ENCODE results near the gene GLT1D1. TPM values are rescaled to one million over a fixed set of nuclear protein-coding genes. Genes with fewer than 3 reads are reported as not detected.
A peak's percentile ranks its signal among the peaks of the same experiment; 100 is the strongest.

GLT1D1 gene
- total and polyA plus RNA-seq, 2 of the 8 experiments (the other 6 are each of a cell fraction or from before 2014, with no cell fraction given), result 1.5 to 3.6 TPM

- Histone ChIP-seq H3K18ac (ENCODE audit: extremely low read depth, low read length) (no peak overlapping the region), H3K9ac (replicated peaks in 1 of 4; ENCODE audit: extremely low read depth in 1 of 4, low read depth in 3 of 4, low read length in 3 of 4) (no peak overlapping the region), H3K23me2 (ENCODE audit: low read depth, low read length) (peaks cover 9% of the 10 kb centered on the region; the same call in 1 of the 2 replicates), H3K4me1 (replicated peaks in 1 of 4; ENCODE audit: control insufficient read depth in 3 of 4, insufficient read depth in 4 of 4, low read length in 3 of 4) (peaks cover 7 to 30% (median 12%) of the 10 kb centered on the region in 4 experiments), H4K5ac (ENCODE audit: insufficient read length, low read depth, low read length) (no peak overlapping the region), H3K27me3 (replicated peaks in 1 of 4; ENCODE audit: control insufficient read depth in 3 of 4, extremely low read depth in 1 of 4, insufficient read depth in 3 of 4, low read length in 3 of 4) (no peaks in the 10 kb centered on the region), H4K8ac (ENCODE audit: extremely low read depth, insufficient read depth, low read length) (no peak overlapping the region), H3K79me1 (ENCODE audit: low read depth, low read length) (peaks cover 11% of the 10 kb centered on the region), H2BK5ac (ENCODE audit: low read depth, low read length) (peak overlapping the region; percentile 35; the same call in 1 of the 2 replicates), H3K14ac (ENCODE audit: insufficient read length) (no peak overlapping the region), H3K56ac (replicated peaks; ENCODE audit: insufficient read length, low read depth, low read length) (no peak overlapping the region), H2BK12ac (ENCODE audit: low read depth, low read length) (no peak overlapping the region), H3K27ac (ENCODE audit: low read depth, low read length) (no peak overlapping the region), H3K23ac (ENCODE audit: insufficient read length) (no peak overlapping the region), H2AK5ac (ENCODE audit: low read depth, low read length) (0 out of 2 replicates have a peak overlapping the region, but pooled peaks have one; percentile 65), H4K20me1 (replicated peaks in 1 of 2; ENCODE audit: control insufficient read depth in 1 of 2, insufficient read depth in 2 of 2, low read length in 2 of 2) (peaks cover 20 to 35% of the 10 kb centered on the region in 2 experiments), H2BK20ac (ENCODE audit: low read length) (no peak overlapping the region), H3K9me3 (ENCODE audit: insufficient read depth in 2 of 2, low read depth in 1 of 2, low read length in 1 of 2) (no peaks in the 10 kb centered on the region), H4K91ac (replicated peaks; ENCODE audit: insufficient read length, low read length) (peak overlapping the region; percentile 35), H3K4ac (replicated peaks; ENCODE audit: insufficient read length, low read depth, low read length) (no peak overlapping the region), H2BK120ac (replicated peaks; ENCODE audit: low read depth, low read length) (no peak overlapping the region), H3K4me2 (ENCODE audit: insufficient read depth in 1 of 2, low read depth in 2 of 2, low read length in 2 of 2) (peak overlapping the region; percentile 23 to 38; a peak in 2 of 4 replicates), H2AFZ (ENCODE audit: low read length) (no peak overlapping the region), H3K79me2 (ENCODE audit: control insufficient read depth in 1 of 2, insufficient read depth in 2 of 2, low read length in 2 of 2) (peaks cover 30 to 78% of the 10 kb centered on the region in 2 experiments), H3K4me3 (ENCODE audit: extremely low read depth in 1 of 4, insufficient read depth in 2 of 4, low read depth in 3 of 4, low read length in 4 of 4) (no peak overlapping the region), H2BK15ac (ENCODE audit: low read length) (no peak overlapping the region), H3K36me3 (ENCODE audit: control insufficient read depth in 2 of 4, insufficient read depth in 4 of 4, low read length in 3 of 4) (peaks cover 0 to 8% (median 2%) of the 10 kb centered on the region in 4 experiments; a peak in 4 of 8 replicates)
- DNase-seq (ENCODE audit: low read depth in 1 of 2, low spot score in 2 of 2) (no peak), FAIRE-seq (no peak)
- 90% methylated on average over 6 of the region's 6 CpGs; no CpG with 5 or more reads in 1 of the 2 experiments for WGBS, 2 experiments (ENCODE audit: extremely low coverage in 1 of 2, insufficient coverage in 1 of 2, insufficient read length in 1 of 2, insufficient replicate concordance in 2 of 2, low coverage in 1 of 2, low lambda C conversion rate in 2 of 2, missing lambda C conversion rate in 1 of 2)
- POLR2A ChIA-PET (ENCODE audit: partially characterized antibody), result interaction anchor here (1.5 to 1.9 kb wide), 4 partner anchors 10 to 34 kb away, joined by 3 to 5 read pairs (median 4); no protein-coding TSS in a partner anchor
- CTCF ChIA-PET (ENCODE audit: partially characterized antibody), result interaction anchor here (0.6 to 2.3 kb wide), 5 partner anchors 8 to 48 kb away, joined by 3 to 13 read pairs (median 4); no protein-coding TSS in a partner anchor
- TF ChIP-seq GABPA (IDR thresholded peaks at IDR 0.05; ENCODE audit: borderline replicate concordance, insufficient read depth, low read length), result no peak
- no peak for TF ChIP-seq JUN (IDR thresholded peaks at IDR 0.05; ENCODE audit: low read depth, low read length)
- no peak for TF ChIP-seq CHD1 (IDR thresholded peaks at IDR 0.05; ENCODE audit: low read depth, low read length)
- TF ChIP-seq CEBPB (IDR thresholded peaks at IDR 0.05; ENCODE audit: low read depth, low read length), result no peak
- TF ChIP-seq SUZ12 (IDR thresholded peaks at IDR 0.05; ENCODE audit: low read length), result no peak
- TF ChIP-seq CREB1 (IDR thresholded peaks at IDR 0.05), result no peak
- no peak for TF ChIP-seq CBX5 (IDR thresholded peaks at IDR 0.05; ENCODE audit: low read depth, low read length)
- no peak for TF ChIP-seq TAF1 (IDR thresholded peaks at IDR 0.05; ENCODE audit: low read depth, low read length)
- TF ChIP-seq CBX8 (IDR thresholded peaks at IDR 0.05; ENCODE audit: borderline replicate concordance, low read depth, low read length), result no peak
- no peak for TF ChIP-seq RFX5 (IDR thresholded peaks at IDR 0.05; ENCODE audit: borderline replicate concordance, low read depth, low read length)
- TF ChIP-seq MAX (IDR thresholded peaks at IDR 0.05), result no peak
- TF ChIP-seq SIN3A (conservative IDR thresholded peaks at IDR 0.05 in 1 of 2, IDR thresholded peaks at IDR 0.05 in 1 of 2; ENCODE audit: low read depth in 1 of 2, low read length in 2 of 2), result no peak
- TF ChIP-seq ASH2L (IDR thresholded peaks at IDR 0.05; ENCODE audit: low read length), result no peak
- no peak for TF ChIP-seq EGR1 (IDR thresholded peaks at IDR 0.05; ENCODE audit: borderline replicate concordance, low read depth, low read length)
These were observed 33.0 kb upstream of the GLT1D1 start for GRCh38 chr12:128820253-128820652.

Measured in H1 (cell line).